Suprapubic skin (tissue), 4 donors: ENCODE data around the gene CHRNA10.

Experiments
- CTCF ChIP-seq, 2 donors: fragments of 200-600 bp in 1 of 2; fragments of 450-650 bp in 1 of 2; sonication (generic) in 1 of 2; IDR thresholded peaks; one replicate each; pipeline ENCODE4 v1.5.1; 2016 to 2019; ENCODE audit warnings: antibody characterized with exemption in 2 of 2, mild to moderate bottlenecking in 1 of 2, moderate library complexity in 1 of 2
- EP300 ChIP-seq: sonication (generic); formaldehyde crosslinking; IDR thresholded peaks from one replicate; pipeline ENCODE4 v1.6.1; 2017; ENCODE audit warnings: antibody characterized with exemption
- POLR2A ChIP-seq, 2 donors: fragments of 450-650 bp; IDR thresholded peaks; one replicate each; pipeline ENCODE4 v1.6.1; 2017; ENCODE audit warnings: antibody characterized with exemption in 2 of 2, mild to moderate bottlenecking in 2 of 2, moderate library complexity in 2 of 2
- POLR2AphosphoS5 ChIP-seq, 3 donors: sonication (generic); formaldehyde crosslinking; IDR thresholded peaks; one replicate each; pipeline ENCODE4 v1.6.1; 2017; ENCODE audit warnings: antibody characterized with exemption in 3 of 3

- TF ChIP-seq POLR2A (IDR thresholded peaks at IDR 0.05) = no peak
- TF ChIP-seq CTCF (IDR thresholded peaks at IDR 0.05) = no peak
- no peak for TF ChIP-seq POLR2AphosphoS5 (IDR thresholded peaks at IDR 0.05)
- TF ChIP-seq EP300 = no peak
Observed at GRCh38 chr11:3641701-3642070, 29.5 kb downstream of the CHRNA10 start, which contains the start of gene ART5.
